ENCODE data around the gene IFNL4.
"Not testable (repeated sequence)": the region's sequence is repeated elsewhere in the genome, so short reads cannot be mapped to it uniquely, and the experiment has no call there.

The IFNL4 gene

GRCh38 chr19:39219108-39219507, 29.5 kb downstream of the IFNL4 start:
- DNase-seq = not testable (repeated sequence)

DNA sequence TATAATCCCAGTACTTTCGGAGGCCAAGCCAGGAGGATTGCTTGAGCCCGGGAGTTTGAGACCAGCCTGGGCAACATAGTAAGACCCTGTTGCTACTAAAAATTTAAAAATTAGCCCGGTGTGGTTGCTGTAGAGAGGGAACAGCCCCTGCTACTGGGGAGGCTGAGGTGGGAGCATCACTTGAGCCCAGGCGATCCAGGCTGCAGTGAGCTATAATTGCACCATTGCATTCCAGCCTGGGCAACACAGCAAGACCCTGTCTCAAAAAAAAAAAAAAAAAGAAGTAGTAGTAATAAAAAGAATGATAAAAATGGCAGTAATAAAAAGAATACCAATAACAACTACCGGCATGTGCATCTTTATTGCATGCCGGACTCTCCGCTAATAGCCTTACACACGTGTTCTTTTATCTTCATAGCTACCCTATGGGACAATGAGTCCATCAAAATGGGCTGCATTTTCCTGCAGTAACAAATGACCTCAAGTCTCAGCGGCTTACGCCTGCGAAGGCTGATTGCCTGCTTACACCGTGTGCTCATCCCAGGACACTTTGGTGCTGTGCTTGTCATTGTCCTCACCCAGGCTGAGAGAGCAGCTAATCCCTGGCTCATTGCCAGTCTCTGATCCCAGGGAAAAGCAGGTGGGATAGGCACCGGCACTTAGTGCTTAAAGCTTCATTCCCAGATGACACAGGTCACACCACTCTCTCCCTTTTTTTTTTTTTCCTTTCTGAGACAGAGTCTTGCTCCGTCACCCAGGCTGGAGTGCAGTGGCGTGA, 30.2 kb downstream of the IFNL4 start:
- DNase-seq = peak in 2 of 3 experiments; percentile 4 to 37

DNA sequence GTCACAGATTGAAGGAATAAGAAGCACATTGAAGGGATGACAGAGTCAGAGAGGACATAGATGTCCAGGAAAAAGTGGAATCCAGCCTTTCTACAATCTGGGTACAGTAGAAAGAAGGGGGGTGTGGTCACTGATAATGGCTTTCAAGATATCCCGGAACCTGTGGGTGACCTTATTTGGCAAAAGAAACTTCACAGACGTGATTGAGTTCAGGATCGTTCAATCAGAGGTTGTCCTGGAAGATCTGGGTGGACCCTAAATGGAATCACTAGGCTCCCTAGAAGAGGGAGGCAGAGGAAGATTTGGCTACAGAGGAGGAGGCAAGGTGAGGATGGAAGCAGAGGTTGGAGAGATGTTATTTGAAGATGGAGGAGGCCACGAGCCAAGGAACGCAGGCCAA, 31.6 kb downstream of the IFNL4 start:
- no peak for DNase-seq

DNA sequence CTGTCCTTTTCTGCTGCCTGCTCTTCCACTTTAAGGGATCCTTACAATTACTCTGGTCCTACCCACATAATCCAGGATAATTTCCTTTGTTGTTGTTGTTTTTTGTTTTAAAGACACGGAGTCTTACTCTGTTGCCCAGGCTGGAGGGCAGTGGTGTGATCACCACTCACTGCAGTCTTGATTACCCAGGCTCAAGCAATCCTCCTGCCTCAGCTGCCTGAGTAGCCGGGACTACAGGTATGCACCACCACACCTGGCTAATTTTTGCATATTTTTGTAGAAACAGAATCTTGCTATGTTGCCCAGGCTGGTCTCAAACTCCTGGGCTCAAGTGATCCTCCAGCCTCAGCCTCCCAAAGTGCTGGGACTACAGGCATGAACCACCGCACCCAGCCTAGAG, 33.3 kb downstream of the IFNL4 start:
- not testable (repeated sequence) for DNase-seq

- peak in 1 of 3 experiments; percentile 29 for DNase-seq
These were observed 36.3 kb downstream of the IFNL4 start for GRCh38 chr19:39212375-39212742.

DNA sequence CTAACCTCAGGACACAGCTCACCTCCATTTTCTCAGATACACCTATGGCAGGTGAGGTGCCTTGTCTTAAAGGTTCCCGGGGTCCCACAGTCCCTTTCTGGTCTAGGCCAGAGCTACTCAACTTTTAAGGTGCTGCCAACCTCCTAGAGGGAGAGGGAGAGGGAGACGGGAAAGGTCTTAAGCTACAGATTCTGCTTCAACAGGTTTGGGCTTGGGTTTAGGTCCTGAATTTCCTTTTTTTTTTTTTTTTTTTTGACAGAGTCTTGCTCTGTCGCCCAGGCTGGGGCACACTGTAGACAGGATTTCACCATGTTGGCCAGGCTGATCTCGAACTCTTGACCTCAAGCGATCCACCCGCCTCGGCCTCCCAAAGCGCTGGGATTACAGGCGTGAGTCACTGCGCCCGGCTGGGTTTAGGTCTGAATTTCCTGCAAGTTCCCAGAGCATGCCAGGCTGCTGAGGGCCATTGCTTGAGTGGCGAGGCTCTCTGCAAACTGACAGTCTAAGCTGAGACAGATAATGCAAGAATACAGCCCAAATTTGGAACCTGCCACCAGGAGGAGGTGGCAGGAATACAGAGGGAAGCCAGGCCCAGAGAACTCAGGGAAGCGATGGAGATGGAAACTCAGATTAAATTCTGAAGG, 36.8 kb downstream of the IFNL4 start:
- no peak for DNase-seq

DNA sequence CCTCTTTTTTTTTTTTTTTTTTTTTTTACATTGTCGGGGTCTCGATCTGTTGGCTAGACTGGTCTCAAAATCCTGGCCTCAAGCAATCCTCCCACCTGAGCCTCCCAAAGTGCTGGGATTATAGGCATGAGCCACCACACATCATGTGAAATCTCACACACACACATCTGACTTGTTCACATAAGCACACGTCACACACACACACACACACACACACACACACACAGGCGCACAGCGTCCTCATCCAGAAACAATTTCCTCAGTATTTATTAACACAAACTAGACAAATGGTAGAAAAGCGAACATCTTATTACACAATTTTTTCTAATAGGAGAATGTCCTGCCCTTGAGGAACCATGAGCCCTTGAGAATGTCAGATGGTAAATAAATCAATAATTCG, 39.5 kb downstream of the IFNL4 start:
- no peak for DNase-seq

DNA sequence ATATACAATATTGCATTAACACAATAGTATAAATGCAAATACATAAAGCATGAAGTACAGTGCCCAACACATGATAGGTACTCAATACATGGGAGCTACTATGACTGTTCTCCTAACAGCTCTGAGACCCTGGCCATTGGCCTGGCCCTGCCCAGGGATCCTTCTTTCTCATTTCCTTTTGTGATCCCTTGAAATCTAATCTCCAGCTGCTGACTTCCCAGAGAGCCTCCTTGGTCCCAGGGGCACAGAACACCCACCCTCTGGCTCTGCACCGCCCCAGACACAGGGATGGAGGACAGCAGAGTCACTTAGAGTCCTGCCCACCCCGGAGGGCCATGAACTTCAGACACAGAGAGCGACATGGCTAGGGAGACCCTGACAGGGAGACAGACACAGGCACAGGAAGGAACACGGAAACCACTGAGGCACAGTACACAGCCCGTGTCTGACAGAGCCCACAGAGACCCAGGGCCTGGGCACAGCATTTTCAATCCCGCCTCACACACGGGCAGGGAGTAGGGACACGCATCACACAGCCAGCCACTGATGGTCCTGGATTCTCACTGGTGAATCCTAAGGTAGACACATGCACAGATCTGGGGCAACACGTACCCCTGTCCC, 40.4 kb downstream of the IFNL4 start:
- no peak for DNase-seq

GRCh38 chr19:39207293-39207836, 41.3 kb downstream of the IFNL4 start:
- DNase-seq = no peak

DNA sequence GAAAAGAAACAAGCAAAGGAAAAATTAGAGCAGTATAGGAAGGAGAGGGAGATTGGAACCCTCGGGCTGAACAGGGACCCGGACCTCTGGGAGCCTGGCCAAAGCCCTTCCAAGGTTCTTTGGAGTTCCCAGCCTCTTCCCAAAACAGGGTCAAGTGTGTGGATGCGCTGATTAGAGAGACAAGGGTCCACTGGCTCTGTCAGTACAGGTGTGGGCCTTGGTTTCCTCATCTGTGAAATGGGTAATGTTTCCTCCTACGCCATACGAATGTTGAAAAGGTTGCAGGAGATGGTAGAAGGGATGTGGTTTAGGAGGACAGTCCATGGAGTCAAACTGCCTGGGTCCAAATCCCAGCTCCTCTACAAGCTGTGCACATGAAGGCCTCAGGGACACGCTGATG, 42.5 kb downstream of the IFNL4 start:
- no peak for DNase-seq

GRCh38 chr19:39205449-39205764, 43.2 kb downstream of the IFNL4 start:
- DNase-seq = no peak

- no peak for DNase-seq
These were observed 45.0 kb downstream of the IFNL4 start, which contains the start of gene SYCN for GRCh38 chr19:39203372-39204341. Gene SYCN (minus strand): TSS chr19:39204263. CDS start chr19:39204254, 9 bp downstream.

DNA sequence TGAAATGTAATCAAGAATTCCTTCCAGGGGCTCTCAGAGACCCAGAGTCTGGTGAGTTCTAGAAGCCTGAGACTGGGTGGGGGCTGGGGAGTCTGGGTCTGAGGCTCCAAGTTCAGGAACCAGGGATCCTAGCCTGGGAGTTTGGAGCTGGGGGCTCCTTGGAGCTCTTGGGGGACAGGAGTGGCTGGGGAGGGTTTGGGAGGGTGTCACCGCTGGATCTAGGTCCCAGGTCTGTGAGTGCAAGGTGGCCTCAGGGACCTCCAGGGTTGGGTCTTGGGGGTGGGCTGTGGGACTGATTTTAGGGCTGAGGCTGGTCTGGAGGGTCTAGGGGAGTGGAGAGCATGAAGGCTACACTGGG, 45.7 kb downstream of the IFNL4 start:
- DNase-seq = no peak

DNA sequence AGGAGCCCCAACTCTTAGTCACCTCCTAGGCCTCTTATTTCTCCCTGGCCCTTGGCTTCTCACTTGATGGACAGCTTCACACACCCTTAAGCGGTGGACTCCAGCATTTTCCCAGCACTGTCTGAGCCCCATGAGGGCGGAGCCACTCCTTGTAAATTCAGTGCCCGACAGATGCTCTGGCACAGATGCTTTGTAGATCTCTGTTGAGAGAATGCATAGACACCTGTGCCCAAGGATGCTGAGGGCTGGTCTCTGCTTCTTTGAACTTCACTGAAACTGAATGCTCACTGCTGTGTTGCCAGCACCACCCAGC, 47.9 kb downstream of the IFNL4 start:
- DNase-seq = no peak

GRCh38 chr19:39200066-39200802, 48.4 kb downstream of the IFNL4 start:
- DNase-seq = no peak

DNA sequence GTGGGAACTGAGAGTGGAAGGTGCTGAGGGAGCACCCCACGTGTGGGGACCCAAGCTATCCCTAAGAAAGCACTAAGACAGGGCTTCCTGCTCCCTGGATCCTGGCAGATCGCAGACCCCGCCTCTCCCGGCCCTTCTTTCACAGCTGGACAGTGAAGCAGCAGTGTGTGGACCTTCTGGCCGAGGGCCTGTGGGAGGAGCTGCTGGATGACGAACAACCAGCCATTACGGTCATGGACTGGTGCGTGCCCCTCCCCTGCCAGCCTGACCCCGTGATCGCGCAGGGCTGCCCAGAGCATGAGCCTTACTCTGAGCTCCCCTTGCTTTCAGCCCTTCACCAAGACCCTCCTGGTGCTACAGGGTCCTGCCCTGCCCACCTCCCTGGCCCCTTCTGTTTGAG, 49.6 kb downstream of the IFNL4 start:
- DNase-seq = peak in 1 of 3 experiments; percentile 9

- no peak for DNase-seq
These were observed 50.8 kb downstream of the IFNL4 start for GRCh38 chr19:39197808-39198207.

DNA sequence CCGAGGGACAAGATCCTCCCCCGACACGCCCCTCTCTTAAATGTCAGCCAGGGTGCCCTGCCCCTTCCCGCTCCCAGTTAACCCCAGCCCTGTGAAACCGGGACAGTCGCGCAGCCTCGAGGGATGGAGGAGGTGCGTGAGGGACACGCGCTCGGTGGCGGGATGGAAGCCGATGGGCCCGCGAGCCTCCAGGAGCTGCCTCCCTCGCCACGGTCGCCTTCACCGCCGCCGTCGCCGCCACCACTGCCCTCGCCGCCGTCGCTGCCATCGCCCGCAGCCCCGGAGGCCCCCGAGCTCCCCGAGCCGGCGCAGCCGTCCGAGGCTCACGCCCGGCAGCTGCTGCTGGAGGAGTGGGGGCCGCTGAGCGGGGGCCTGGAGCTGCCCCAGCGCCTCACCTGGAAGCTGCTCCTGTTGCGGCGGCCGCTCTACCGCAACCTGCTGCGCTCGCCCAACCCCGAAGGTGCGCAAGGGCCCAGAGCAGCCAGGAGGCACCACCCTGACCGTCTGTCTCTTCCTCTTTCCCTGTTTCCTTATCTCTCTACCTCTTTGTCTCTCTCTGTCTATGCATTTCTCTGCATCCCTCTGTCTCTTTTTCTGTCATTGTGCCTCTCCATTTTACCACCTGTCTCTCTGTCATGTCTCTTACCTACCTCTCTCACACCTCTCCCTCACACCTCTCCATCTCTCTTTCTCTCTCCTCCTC, 51.6 kb downstream of the IFNL4 start, which contains the start of gene NCCRP1:
NCCRP1 (plus strand) TSS at position 105 of the 703 bp plus-strand sequence; CDS start at position 124, 19 bp downstream.
- DNase-seq = peak in 2 of 3 experiments; percentile 40 to 45

- DNase-seq = peak in 2 of 3 experiments; percentile 7 to 51
These were observed 52.3 kb downstream of the IFNL4 start for GRCh38 chr19:39196320-39196719.
